Mesenchymal stem cell (in vitro differentiated cells and primary cell): Measurements from ENCODE around the gene PWWP2B.
A peak's percentile ranks its signal among the peaks of the same experiment; 100 is the strongest.
"Not testable (repeated sequence)": the region's sequence is repeated elsewhere in the genome, so short reads cannot be mapped to it uniquely, and the experiment has no call there.

Source experiments
- DNase-seq: peaks from one replicate; pipeline ENCODE4 v3.0.0-alpha.2; 2013
- H2AFZ ChIP-seq: one replicate; pipeline ENCODE4 v1.6.1; 2013; ENCODE audit warnings: low read depth, mild to moderate bottlenecking, control low read depth, inconsistent platforms, low read length, moderate library complexity
- H2AK5ac ChIP-seq: 2 replicates; pipeline ENCODE4 v1.6.1; 2013; ENCODE audit warnings: low read length, moderate library complexity, mild to moderate bottlenecking, inconsistent platforms; ENCODE audit not compliant: severe bottlenecking
- H2BK120ac ChIP-seq: one replicate; pipeline ENCODE4 v1.6.1; 2013; ENCODE audit warnings: low read depth, mild to moderate bottlenecking, inconsistent platforms, low read length, moderate library complexity
- H2BK12ac ChIP-seq, 2 experiments: one replicate each; pipeline ENCODE4 v1.6.1; 2013; ENCODE audit warnings: inconsistent platforms in 2 of 2, low read length in 2 of 2, mild to moderate bottlenecking in 2 of 2, moderate library complexity in 2 of 2, control low read depth in 1 of 2
- H2BK15ac ChIP-seq: one replicate; pipeline ENCODE4 v1.6.1; 2013; ENCODE audit warnings: mild to moderate bottlenecking, low read depth, inconsistent platforms; ENCODE audit not compliant: poor library complexity, severe bottlenecking
- H2BK5ac ChIP-seq: 2 replicates; pipeline ENCODE4 v1.6.1; 2013; ENCODE audit warnings: low read depth, mild to moderate bottlenecking, low read length, control low read depth, inconsistent platforms; ENCODE audit not compliant: poor library complexity, severe bottlenecking
- H3K14ac ChIP-seq, 2 experiments: one replicate each; pipeline ENCODE4 v1.6.1; 2013; ENCODE audit warnings: inconsistent platforms in 2 of 2, low read length in 2 of 2, control low read depth in 1 of 2, mild to moderate bottlenecking in 1 of 2, moderate library complexity in 1 of 2
- H3K18ac ChIP-seq, 2 experiments: one replicate each; pipeline ENCODE4 v1.6.1; 2013; ENCODE audit warnings: inconsistent platforms in 2 of 2, low read length in 2 of 2, control low read depth in 1 of 2, low read depth in 1 of 2, mild to moderate bottlenecking in 1 of 2
- H3K23ac ChIP-seq, 2 experiments: one replicate each; pipeline ENCODE4 v1.6.1; 2013; ENCODE audit warnings: inconsistent platforms in 2 of 2, low read length in 2 of 2, mild to moderate bottlenecking in 2 of 2, moderate library complexity in 2 of 2, control low read depth in 1 of 2
- H3K27ac ChIP-seq: 2 replicates; pipeline ENCODE4 v1.5.1; 2013; ENCODE audit warnings: mild to moderate bottlenecking, moderate library complexity, low read length, control low read depth, inconsistent platforms; ENCODE audit not compliant: poor library complexity, severe bottlenecking
- H3K27me3 ChIP-seq, 2 experiments: 2 replicates each; pipeline versions ENCODE4 v1.6.1 to v1.7.0; 2013; ENCODE audit warnings: low read length in 2 of 2, mild to moderate bottlenecking in 2 of 2, moderate library complexity in 2 of 2, control low read depth in 1 of 2, inconsistent platforms in 1 of 2; ENCODE audit not compliant: control insufficient read depth in 1 of 2, insufficient read depth in 1 of 2
- H3K36me3 ChIP-seq, 2 experiments: 2 replicates each; pipeline versions ENCODE4 v1.6.1 to v1.7.0; 2013; ENCODE audit warnings: low read length in 2 of 2, control low read depth in 1 of 2, inconsistent platforms in 1 of 2, low read depth in 1 of 2, mild to moderate bottlenecking in 1 of 2; ENCODE audit not compliant: insufficient read depth in 2 of 2, control insufficient read depth in 1 of 2
- H3K4ac ChIP-seq, 2 experiments: one replicate each; pipeline ENCODE4 v1.6.1; 2013; ENCODE audit warnings: inconsistent platforms in 2 of 2, low read length in 2 of 2, mild to moderate bottlenecking in 2 of 2, moderate library complexity in 2 of 2, control low read depth in 1 of 2, low read depth in 1 of 2
- H3K4me1 ChIP-seq: 2 replicates; pipeline ENCODE4 v1.6.1; 2013; ENCODE audit warnings: low read depth, low read length, control low read depth; ENCODE audit not compliant: control insufficient read depth, insufficient read depth
- H3K4me2 ChIP-seq: 2 replicates; pipeline ENCODE4 v1.6.1; 2013; ENCODE audit warnings: low read length, mild to moderate bottlenecking, inconsistent platforms; ENCODE audit not compliant: poor library complexity, severe bottlenecking
- H3K4me3 ChIP-seq, 2 experiments: 2 replicates each; pipeline versions ENCODE4 v1.5.1 to v1.7.0; 2013; ENCODE audit warnings: low read length in 2 of 2, mild to moderate bottlenecking in 2 of 2, control low read depth in 1 of 2, low read depth in 1 of 2; ENCODE audit not compliant: insufficient read depth in 1 of 2
- H3K79me1 ChIP-seq: replicated peaks from 2 replicates; pipeline ENCODE4 v1.6.1; 2013; ENCODE audit warnings: mild to moderate bottlenecking, control low read depth, low read length, inconsistent platforms; ENCODE audit not compliant: poor library complexity, severe bottlenecking
- H3K9ac ChIP-seq: 2 replicates; pipeline ENCODE4 v1.7.0; 2013; ENCODE audit warnings: mild to moderate bottlenecking, low read length, moderate library complexity
- H3K9me3 ChIP-seq: 2 replicates; pipeline ENCODE4 v1.7.0; 2013; ENCODE audit warnings: mild to moderate bottlenecking, low read length; ENCODE audit not compliant: control insufficient read depth
- H4K8ac ChIP-seq: one replicate; pipeline ENCODE4 v1.6.1; 2013; ENCODE audit warnings: inconsistent platforms, mild to moderate bottlenecking, low read length, moderate library complexity
- H4K91ac ChIP-seq: one replicate; pipeline ENCODE4 v1.6.1; 2013; ENCODE audit warnings: mild to moderate bottlenecking, low read length, inconsistent platforms
- WGBS: methylation state at CpG from one replicate; pipeline ENCODE4 v1.1.7; 2013; ENCODE audit warnings: mixed read lengths; 5-methylcytosine and 5-hydroxymethylcytosine counted together

Gene PWWP2B

DNA sequence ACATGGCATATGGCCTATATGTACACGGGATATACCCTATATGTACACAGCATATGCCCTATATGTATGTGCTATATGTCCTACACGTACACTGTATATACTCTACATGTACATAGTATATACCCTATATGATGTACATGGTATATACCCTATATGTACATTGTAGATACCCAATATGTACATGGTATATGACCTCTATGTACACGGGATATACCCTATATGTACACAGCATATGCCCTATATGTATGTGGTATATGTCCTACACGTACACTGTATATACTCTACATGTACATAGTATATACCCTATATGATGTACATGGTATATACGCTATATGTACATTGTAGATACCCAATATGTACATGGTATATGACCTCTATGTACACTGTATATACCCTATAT lies 38.3 kb downstream of the PWWP2B start:
- not testable (repeated sequence) for H3K18ac ChIP-seq, H2BK15ac ChIP-seq, H2BK120ac ChIP-seq, H3K27ac ChIP-seq, H2BK12ac ChIP-seq, H3K4me2 ChIP-seq, H3K4ac ChIP-seq, H3K4me3 ChIP-seq, H3K9ac ChIP-seq, H3K23ac ChIP-seq, H4K8ac ChIP-seq, H4K91ac ChIP-seq, H2AK5ac ChIP-seq, H2AFZ ChIP-seq, H3K9me3 ChIP-seq, H3K14ac ChIP-seq, H3K36me3 ChIP-seq, H3K27me3 ChIP-seq, H2BK5ac ChIP-seq, DNase-seq, H3K79me1 ChIP-seq
- WGBS: no CpG with 5 or more reads among the region's 5 CpGs
- H3K4me1 ChIP-seq: peaks cover 25% of the 10 kb centered on the region

DNA sequence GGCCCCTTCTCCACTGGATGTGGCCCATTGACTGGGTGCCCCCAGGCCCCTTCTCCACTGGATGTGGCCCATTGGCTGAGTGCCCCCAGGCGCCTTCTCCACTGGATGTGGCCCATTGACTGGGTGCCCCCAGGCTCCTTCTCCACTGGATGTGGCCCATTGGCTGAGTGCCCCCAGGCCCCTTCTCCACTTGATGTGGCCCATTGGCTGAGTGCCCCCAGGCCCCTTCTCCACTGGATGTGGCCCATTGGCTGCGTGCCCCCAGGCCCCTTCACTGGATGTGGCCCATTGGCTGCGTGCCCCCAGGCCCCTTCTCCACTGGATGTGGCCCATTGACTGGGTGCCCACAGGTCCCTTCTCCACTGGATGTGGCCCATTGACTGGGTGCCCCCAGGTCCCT lies 39.1 kb downstream of the PWWP2B start:
- not testable (repeated sequence) for H2BK15ac ChIP-seq, H3K9me3 ChIP-seq, H4K91ac ChIP-seq, H3K4me2 ChIP-seq, DNase-seq, H3K79me1 ChIP-seq, H2AFZ ChIP-seq, H3K14ac ChIP-seq, H3K27me3 ChIP-seq, H3K4me3 ChIP-seq, H3K23ac ChIP-seq, H2BK5ac ChIP-seq, H2AK5ac ChIP-seq, H3K27ac ChIP-seq, H3K36me3 ChIP-seq, H2BK120ac ChIP-seq, H4K8ac ChIP-seq, H3K18ac ChIP-seq, H3K4ac ChIP-seq, H2BK12ac ChIP-seq, H3K9ac ChIP-seq
- WGBS: 93% methylated on average over 2 of the region's 3 CpGs
- peaks cover 25% of the 10 kb centered on the region for H3K4me1 ChIP-seq

DNA sequence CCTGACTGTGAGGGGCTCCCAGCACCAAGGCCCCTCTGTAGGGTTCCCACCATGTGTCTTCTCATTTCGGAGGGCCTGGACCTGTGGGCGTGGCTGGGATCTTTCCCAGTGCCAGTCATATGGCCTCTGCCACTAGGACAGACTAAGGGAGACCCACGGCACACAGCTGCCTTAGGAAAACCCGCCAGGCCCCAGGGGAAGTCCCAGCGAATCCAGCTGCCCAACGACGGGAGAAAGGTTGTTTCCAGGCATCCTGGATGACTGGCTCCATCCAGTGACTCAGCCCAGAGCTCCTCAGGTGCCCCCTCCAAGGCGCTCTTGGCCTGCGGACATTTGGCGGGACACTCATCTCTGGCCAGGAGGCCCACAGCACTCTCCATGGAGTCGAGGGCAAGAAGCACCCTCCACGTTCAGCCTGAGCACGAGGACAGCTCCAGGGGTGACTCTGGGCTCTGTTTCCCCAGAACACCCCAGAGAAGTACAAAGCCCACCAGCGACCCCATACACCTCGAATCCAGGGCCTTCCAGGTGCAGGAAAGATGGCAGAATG lies 39.9 kb downstream of the PWWP2B start:
- no peak for DNase-seq
- H2BK15ac ChIP-seq: no peak overlapping the region
- H3K4me2 ChIP-seq: no peak overlapping the region
- H3K18ac ChIP-seq: no peak overlapping the region
- no peak overlapping the region for H2BK120ac ChIP-seq
- H3K4ac ChIP-seq: no peak overlapping the region
- no peak overlapping the region for H2BK5ac ChIP-seq
- H3K4me1 ChIP-seq: peaks cover 25% of the 10 kb centered on the region
- no peak overlapping the region for H3K9ac ChIP-seq
- H3K79me1 ChIP-seq: no peaks in the 10 kb centered on the region
- H2AK5ac ChIP-seq: peak overlapping the region; percentile 27
- H3K27ac ChIP-seq: no peak overlapping the region
- no peak overlapping the region for H3K14ac ChIP-seq
- no peaks in the 10 kb centered on the region for H3K9me3 ChIP-seq
- H3K4me3 ChIP-seq: no peak overlapping the region
- H4K91ac ChIP-seq: no peak overlapping the region
- no peak overlapping the region for H2AFZ ChIP-seq
- no peak overlapping the region for H4K8ac ChIP-seq
- no peak overlapping the region for H2BK12ac ChIP-seq
- H3K23ac ChIP-seq: no peak overlapping the region
- peaks cover 0 to 9% of the 10 kb centered on the region in 2 experiments for H3K36me3 ChIP-seq
- 85% methylated on average over 15 of the region's 15 CpGs for WGBS
- H3K27me3 ChIP-seq: no peaks in the 10 kb centered on the region

DNA sequence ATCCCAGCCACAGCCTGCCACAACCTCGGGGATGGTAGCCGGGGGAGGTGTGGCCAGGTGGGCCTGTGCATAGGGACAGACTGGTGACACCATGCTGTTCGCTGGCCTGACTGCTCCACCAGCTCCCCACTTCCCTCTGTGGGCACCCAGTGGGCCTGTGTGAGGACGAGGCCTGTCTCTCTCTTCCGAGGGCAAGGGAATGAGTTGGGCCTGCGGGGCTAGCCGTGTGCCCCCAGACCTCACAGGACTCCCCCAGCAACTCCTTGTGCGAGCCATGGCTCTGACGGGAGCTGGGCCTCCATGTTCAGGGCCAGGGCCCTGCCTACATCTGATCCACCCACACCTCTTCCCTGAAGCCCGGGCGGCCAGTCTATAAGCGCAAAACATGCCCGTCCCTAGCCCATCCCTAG lies 40.5 kb downstream of the PWWP2B start:
- H3K36me3 ChIP-seq: peaks cover 0 to 10% of the 10 kb centered on the region in 2 experiments
- H3K14ac ChIP-seq: no peak overlapping the region
- no peaks in the 10 kb centered on the region for H3K79me1 ChIP-seq
- H3K27ac ChIP-seq: no peak overlapping the region
- 94% methylated on average over 12 of the region's 13 CpGs for WGBS
- H3K9ac ChIP-seq: no peak overlapping the region
- peak overlapping the region in 1 of 2 experiments; percentile 66 for H3K4ac ChIP-seq
- peak overlapping the region; percentile 72 for H4K91ac ChIP-seq
- no peaks in the 10 kb centered on the region for H3K9me3 ChIP-seq
- no peaks in the 10 kb centered on the region for H3K27me3 ChIP-seq
- H2BK120ac ChIP-seq: no peak overlapping the region
- H2BK15ac ChIP-seq: no peak overlapping the region
- no peak overlapping the region for H2AK5ac ChIP-seq
- no peak overlapping the region for H3K4me2 ChIP-seq
- H2BK12ac ChIP-seq: peak overlapping the region; percentile 21 to 53
- H3K23ac ChIP-seq: no peak overlapping the region
- peak overlapping the region in 1 of 2 experiments; percentile 19 for H3K4me3 ChIP-seq
- H3K4me1 ChIP-seq: peaks cover 25% of the 10 kb centered on the region
- H2BK5ac ChIP-seq: no peak overlapping the region
- no peak overlapping the region for H4K8ac ChIP-seq
- DNase-seq: no peak
- no peak overlapping the region for H2AFZ ChIP-seq
- H3K18ac ChIP-seq: no peak overlapping the region
